OCI-LY1 (cell line): ENCODE measurements around the gene MEFV.

Source experiments
- EZH2 ChIP-seq: fragments of 200-600 bp; sonication (generic), shearing (Covaris generic); IDR thresholded peaks from 2 replicates; pipeline ENCODE4 v1.8.0; 2017; ENCODE audit warnings: borderline replicate concordance, mixed run types, mild to moderate bottlenecking, antibody characterized with exemption, low read length, moderate library complexity, mixed read lengths
- TF ChIP-seq, protein P1 (sequence below): fragments of 200-600 bp; sonication (generic), shearing (Covaris generic); IDR thresholded peaks from 2 replicates; pipeline ENCODE4 v1.5.1; 2017; ENCODE audit warnings: mild to moderate bottlenecking, antibody characterized with exemption, low read length, moderate library complexity, mixed read lengths

DNA sequence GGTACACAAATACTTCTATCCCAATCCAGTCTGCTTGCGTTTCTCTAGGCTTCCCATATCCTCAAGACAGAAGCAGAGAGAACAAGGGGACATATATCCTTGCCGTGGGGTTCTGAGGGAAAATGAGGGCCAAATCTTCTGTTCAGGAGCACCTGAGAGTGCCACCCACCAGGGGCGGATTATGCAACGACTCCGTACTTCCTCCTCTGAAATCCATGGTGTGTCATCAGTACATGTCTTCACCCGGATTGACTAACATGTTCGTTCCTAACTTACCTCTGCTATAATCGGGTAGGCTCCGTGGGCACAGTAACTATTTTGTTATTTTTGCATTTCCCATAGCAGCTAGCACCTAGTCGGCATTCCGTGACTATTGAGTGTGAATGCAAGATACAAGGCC, 13.7 kb downstream of the MEFV start:
- TF ChIP-seq, protein P1, sequence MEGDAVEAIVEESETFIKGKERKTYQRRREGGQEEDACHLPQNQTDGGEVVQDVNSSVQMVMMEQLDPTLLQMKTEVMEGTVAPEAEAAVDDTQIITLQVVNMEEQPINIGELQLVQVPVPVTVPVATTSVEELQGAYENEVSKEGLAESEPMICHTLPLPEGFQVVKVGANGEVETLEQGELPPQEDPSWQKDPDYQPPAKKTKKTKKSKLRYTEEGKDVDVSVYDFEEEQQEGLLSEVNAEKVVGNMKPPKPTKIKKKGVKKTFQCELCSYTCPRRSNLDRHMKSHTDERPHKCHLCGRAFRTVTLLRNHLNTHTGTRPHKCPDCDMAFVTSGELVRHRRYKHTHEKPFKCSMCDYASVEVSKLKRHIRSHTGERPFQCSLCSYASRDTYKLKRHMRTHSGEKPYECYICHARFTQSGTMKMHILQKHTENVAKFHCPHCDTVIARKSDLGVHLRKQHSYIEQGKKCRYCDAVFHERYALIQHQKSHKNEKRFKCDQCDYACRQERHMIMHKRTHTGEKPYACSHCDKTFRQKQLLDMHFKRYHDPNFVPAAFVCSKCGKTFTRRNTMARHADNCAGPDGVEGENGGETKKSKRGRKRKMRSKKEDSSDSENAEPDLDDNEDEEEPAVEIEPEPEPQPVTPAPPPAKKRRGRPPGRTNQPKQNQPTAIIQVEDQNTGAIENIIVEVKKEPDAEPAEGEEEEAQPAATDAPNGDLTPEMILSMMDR, result no peak
- TF ChIP-seq EZH2, result no peak
